Adrenal gland (tissue), 12 donors: ENCODE data around the gene FMN1. TPM values are rescaled to one million over a fixed set of nuclear protein-coding genes. Genes with fewer than 3 reads are reported as not detected.
A peak's percentile ranks its signal among the peaks of the same experiment; 100 is the strongest.

Experiments used
- DNase-seq, 7 donors: peaks; one replicate each; pipeline ENCODE4 v3.0.0-alpha.2; 2019 to 2020
- H3K27ac ChIP-seq, 5 donors: fragments of 200-600 bp; sonication (generic) in 4 of 5; 1 replicate in 3 of 5; 2 replicates in 2 of 5; pipeline versions ENCODE4 v1.5.1 to v1.8.0; 2016 to 2020; ENCODE audit warnings: mild to moderate bottlenecking in 1 of 5
- H3K27me3 ChIP-seq: fragments of 200-600 bp; 2 replicates; pipeline ENCODE4 v1.8.0; 2021
- H3K36me3 ChIP-seq, 2 donors: fragments of 200-600 bp; replicated peaks in 1 of 2; 1 replicate in 1 of 2; 2 replicates in 1 of 2; pipeline versions ENCODE4 v1.5.1 to v1.8.0; 2018 to 2022
- H3K4me1 ChIP-seq, 2 donors: fragments of 200-600 bp; replicated peaks in 1 of 2; 1 replicate in 1 of 2; 2 replicates in 1 of 2; pipeline versions ENCODE4 v1.5.1 to v1.8.0; 2018 to 2021
- H3K4me3 ChIP-seq, 4 donors: fragments of 200-600 bp; sonication (generic) in 3 of 4; one replicate each; pipeline ENCODE4 v1.5.1; 2016 to 2018
- H3K9me3 ChIP-seq, 3 donors: fragments of 200-600 bp; sonication (generic) in 1 of 3; replicated peaks in 1 of 3; 1 replicate in 2 of 3; 2 replicates in 1 of 3; pipeline versions ENCODE4 v1.5.1 to v1.8.0; 2016 to 2021
- CTCF ChIP-seq, 6 experiments: fragments of 450-650 bp in 4 of 6; fragments of 200-600 bp in 2 of 6; sonication (generic) in 1 of 6; IDR thresholded peaks; 1 replicate in 5 of 6; 2 replicates in 1 of 6; pipeline versions ENCODE4 v1.5.1 to v1.8.0; 2016 to 2021; ENCODE audit warnings: antibody characterized with exemption in 6 of 6, mild to moderate bottlenecking in 2 of 6, moderate library complexity in 1 of 6
- POLR2A ChIP-seq, 2 donors: fragments of 450-650 bp; IDR thresholded peaks; one replicate each; pipeline ENCODE4 v1.6.1; 2017; ENCODE audit warnings: antibody characterized with exemption in 2 of 2, mild to moderate bottlenecking in 2 of 2, moderate library complexity in 1 of 2
- WGBS, 4 donors: extraction: QIAGEN DNeasy Blood & Tissue Kit in 2 of 4; methylation state at CpG; one replicate each; pipeline versions ENCODE4 v1.1.5 to v1.1.7; 2013 to 2017; 5-methylcytosine and 5-hydroxymethylcytosine counted together
- intact Hi-C, 2 donors: fragments of 100-400 bp; cut with DNase I; formaldehyde crosslinking; loops; one replicate each; pipeline versions ENCODE4 v1.14.1 to v1.15.0; 2022 to 2023
- polyA plus RNA-seq, 3 donors: library from polyadenylated mRNA; stranded (reverse); fragments of 200-250 nt in 2 of 3; fragments of 350-450 nt in 1 of 3; fragmentation: Illumina TruSeq in 1 of 3; extraction: RNeasy Lipid Tissue Mini Kit (QIAGEN cat#74804) in 1 of 3; gene quantifications; one replicate each; pipeline ENCODE4 v1.2.3, GENCODE V29; 2013 to 2014
- total RNA-seq, 9 donors: library from RNA; depleted of rRNA in 4 of 9; stranded (reverse); fragments of >200 nt in 4 of 9; fragments of 120-200 nt in 1 of 9; fragmentation: NEBNext Ultra II Directional in 1 of 9; extraction: Animal tissue kit (Norgen Biotek cat#: 25700) in 1 of 9; gene quantifications; one replicate each; pipeline versions ENCODE4 v1.1.0 to v1.2.4, GENCODE V29; 2013 to 2023
- donor health status: healthy with polysubstance abuse.
- donor health status: Bipolar disorder and iron deficiency.
- donor health status: DM: yes; HTN: yes; CAD: no.
- donor health status: DM: no; HTN: no; CAD: no.
- donor health status: DM: no; HTN: no; CAD: no.
- donor health status: DM: yes; HTN: yes; CAD: no.

Gene FMN1
- total and polyA plus RNA-seq, 12 donors = 0.37 to 29.2 (median 11.4) TPM

GRCh38 chr15:33068511-33068990, 126.0 kb downstream of the FMN1 start:
- Histone ChIP-seq H3K27ac (peak overlapping the region in 1 of 5 donors; percentile 29), H3K4me3 (no peak overlapping the region), H3K27me3 (no peaks in the 10 kb centered on the region), H3K9me3 (no peaks in the 10 kb centered on the region), H3K4me1 (peaks cover 0 to 7% of the 10 kb centered on the region in 2 donors), H3K36me3 (no peaks in the 10 kb centered on the region)
- DNase-seq = no peak
- 59 to 63% (median 62%) methylated on average over 8 of the region's 8 CpGs for WGBS, 4 donors
- TF ChIP-seq POLR2A (IDR thresholded peaks at IDR 0.05) (no peak), CTCF (IDR thresholded peaks at IDR 0.05) (no peak)
- intact Hi-C loops = no loop called here

GRCh38 chr15:33068007-33068481, 126.5 kb downstream of the FMN1 start:
- 55 to 74% (median 63%) methylated on average over 13 to 14 of the region's 14 CpGs for WGBS, 4 donors
- Histone ChIP-seq H3K4me1 (peaks cover 0 to 7% of the 10 kb centered on the region in 2 donors), H3K4me3 (no peak overlapping the region), H3K27me3 (no peaks in the 10 kb centered on the region), H3K36me3 (no peaks in the 10 kb centered on the region), H3K9me3 (no peaks in the 10 kb centered on the region), H3K27ac (peak overlapping the region in 1 of 5 donors; percentile 29)
- DNase-seq = peak; percentile 40 to 68 (median 55)
- TF ChIP-seq CTCF (IDR thresholded peaks at IDR 0.05) (no peak), POLR2A (IDR thresholded peaks at IDR 0.05) (no peak)
- intact Hi-C loops = no loop called here

- Histone ChIP-seq H3K4me1 (peaks cover 0 to 7% of the 10 kb centered on the region in 2 donors), H3K36me3 (no peaks in the 10 kb centered on the region), H3K27ac (no peak overlapping the region), H3K9me3 (no peaks in the 10 kb centered on the region), H3K27me3 (no peaks in the 10 kb centered on the region), H3K4me3 (no peak overlapping the region)
- TF ChIP-seq CTCF (IDR thresholded peaks at IDR 0.05) = no peak
- TF ChIP-seq POLR2A (IDR thresholded peaks at IDR 0.05) = no peak
- 48 to 57% (median 50%) methylated on average over 9 of the region's 9 CpGs for WGBS, 4 donors
- no peak for DNase-seq
- intact Hi-C loops = no loop called here
Observed at GRCh38 chr15:33067456-33067855, 127.1 kb downstream of the FMN1 start.

GRCh38 chr15:33066584-33066983, 127.9 kb downstream of the FMN1 start:
- TF ChIP-seq CTCF (IDR thresholded peaks at IDR 0.05) = no peak
- no peak for TF ChIP-seq POLR2A (IDR thresholded peaks at IDR 0.05)
- no peak for DNase-seq
- Histone ChIP-seq H3K4me3 (no peak overlapping the region), H3K27me3 (no peaks in the 10 kb centered on the region), H3K9me3 (no peaks in the 10 kb centered on the region), H3K36me3 (no peaks in the 10 kb centered on the region), H3K27ac (no peak overlapping the region), H3K4me1 (peaks cover 0 to 7% of the 10 kb centered on the region in 2 donors)
- WGBS, 4 donors = 68 to 79% (median 74%) methylated on average over 6 to 8 of the region's 8 CpGs
- intact Hi-C loops = no loop called here
